IMR-90 (cell line): Measurements from ENCODE around the gene MICAL3. TPM values are rescaled to one million over a fixed set of nuclear protein-coding genes. Genes with fewer than 3 reads are reported as not detected.

Experiments
- ATAC-seq: fragments of 200-7000 bp; cut with Tn5 transposase; 2 replicates; pipeline ENCODE4 v1.9.1; 2020; ENCODE audit warnings: low read depth, mild to moderate bottlenecking, moderate library complexity
- BruUV-seq: library from RNA; stranded (reverse); fragments of 400-500 nt; replicated peaks from 2 replicates; lab custom pipeline; 2021; lab: Mats Ljungman, UMichigan
- CTCF ChIA-PET: fragments of 300-600 bp; formaldehyde crosslinking; extraction: SDS; loops from one replicate; lab custom pipeline; 2021; ENCODE audit warnings: antibody characterized with exemption; lab: Yijun Ruan, JAX
- POLR2A ChIA-PET: fragments of 300-600 bp; sonication (Branson Sonifier 250); formaldehyde crosslinking; loops from one replicate; lab custom pipeline; 2022; ENCODE audit warnings: antibody characterized with exemption; ENCODE audit not compliant: unreplicated experiment; lab: Charles Lee
- DNase-seq: peaks from one replicate; pipeline ENCODE4 v3.0.0; 2013
- H2AFZ ChIP-seq: replicated peaks from 2 replicates; pipeline ENCODE3; 2013; ENCODE audit warnings: low read length, mild to moderate bottlenecking; ENCODE audit not compliant: poor library complexity
- H2AK5ac ChIP-seq: 2 replicates; pipeline ENCODE4 v1.6.1; 2013; ENCODE audit warnings: low read depth, low read length, inconsistent platforms
- H2AK9ac ChIP-seq: replicated peaks from 2 replicates; pipeline ENCODE3; 2013; ENCODE audit warnings: mild to moderate bottlenecking, low read depth, low read length, moderate library complexity; ENCODE audit not compliant: poor library complexity
- H2BK120ac ChIP-seq: 2 replicates; pipeline ENCODE4 v1.6.1; 2013; ENCODE audit warnings: low read depth, low read length, inconsistent platforms
- H2BK15ac ChIP-seq: 3 replicates; pipeline ENCODE4 v1.6.1; 2013; ENCODE audit warnings: low read depth, low read length, inconsistent platforms
- H2BK20ac ChIP-seq: 2 replicates; pipeline ENCODE4 v1.6.1; 2013; ENCODE audit warnings: low read depth, mild to moderate bottlenecking, inconsistent platforms, low read length, moderate library complexity
- H2BK5ac ChIP-seq: 2 replicates; pipeline ENCODE4 v1.6.1; 2013; ENCODE audit warnings: mild to moderate bottlenecking, low read depth, low read length, inconsistent platforms; ENCODE audit not compliant: poor library complexity, severe bottlenecking
- H3K14ac ChIP-seq: replicated peaks from 2 replicates; pipeline ENCODE4 v1.6.1; 2013; ENCODE audit warnings: low read depth, low read length, inconsistent platforms
- H3K18ac ChIP-seq: 2 replicates; pipeline ENCODE4 v1.6.1; 2013; ENCODE audit warnings: low read depth, low read length, control low read depth
- H3K23ac ChIP-seq: 2 replicates; pipeline ENCODE4 v1.6.1; 2013; ENCODE audit warnings: low read depth, low read length, inconsistent platforms
- H3K27ac ChIP-seq: 2 replicates; pipeline ENCODE4 v1.5.1; 2013; ENCODE audit warnings: mild to moderate bottlenecking, control low read depth, low read length; ENCODE audit not compliant: insufficient read depth
- H3K27me3 ChIP-seq: 2 replicates; pipeline ENCODE4 v1.6.1; 2013; ENCODE audit warnings: low read length; ENCODE audit not compliant: control insufficient read depth, insufficient read depth
- H3K36me3 ChIP-seq: 2 replicates; pipeline ENCODE4 v1.6.1; 2013; ENCODE audit warnings: low read length, mixed read lengths; ENCODE audit not compliant: control insufficient read depth, insufficient read depth
- H3K4ac ChIP-seq: 2 replicates; pipeline ENCODE4 v1.6.1; 2013; ENCODE audit warnings: low read depth, low read length, inconsistent platforms
- H3K4me1 ChIP-seq: 2 replicates; pipeline ENCODE4 v1.6.1; 2013; ENCODE audit warnings: low read length, mixed read lengths; ENCODE audit not compliant: control insufficient read depth, insufficient read depth
- H3K4me2 ChIP-seq: 2 replicates; pipeline ENCODE4 v1.6.1; 2013; ENCODE audit warnings: low read depth, mild to moderate bottlenecking, control low read depth, low read length, moderate library complexity
- H3K4me3 ChIP-seq: 2 replicates; pipeline ENCODE4 v1.5.1; 2013; ENCODE audit warnings: low read depth, mild to moderate bottlenecking, control low read depth, low read length, moderate library complexity; ENCODE audit not compliant: insufficient read depth
- H3K56ac ChIP-seq: 2 replicates; pipeline ENCODE4 v1.6.1; 2013; ENCODE audit warnings: low read length, inconsistent platforms; ENCODE audit not compliant: insufficient read depth; ENCODE audit errors: extremely low read depth
- H3K79me1 ChIP-seq, 2 experiments: 2 replicates each; pipeline ENCODE4 v1.6.1; 2013; ENCODE audit warnings: low read length in 2 of 2, inconsistent platforms in 1 of 2, low read depth in 1 of 2
- H3K9ac ChIP-seq: 2 replicates; pipeline ENCODE4 v1.6.1; 2013; ENCODE audit warnings: low read depth, low read length, control low read depth
- H3K9me1 ChIP-seq: 2 replicates; pipeline ENCODE4 v1.6.1; 2013; ENCODE audit warnings: low read length, inconsistent platforms; ENCODE audit not compliant: insufficient read depth
- H3K9me3 ChIP-seq: 2 replicates; pipeline ENCODE4 v1.6.1; 2013; ENCODE audit warnings: low read length; ENCODE audit not compliant: control insufficient read depth, insufficient read depth
- H4K20me1 ChIP-seq: 2 replicates; pipeline ENCODE4 v1.6.1; 2013; ENCODE audit warnings: low read length, inconsistent platforms; ENCODE audit not compliant: insufficient read depth
- H4K5ac ChIP-seq: 2 replicates; pipeline ENCODE4 v1.6.1; 2013; ENCODE audit warnings: mild to moderate bottlenecking, low read depth, low read length, control low read depth
- H4K8ac ChIP-seq, 2 experiments: 2 replicates each; pipeline ENCODE4 v1.6.1; 2013; ENCODE audit warnings: low read depth in 2 of 2, low read length in 2 of 2, control low read depth in 1 of 2, inconsistent platforms in 1 of 2
- H4K91ac ChIP-seq: 2 replicates; pipeline ENCODE4 v1.6.1; 2013; ENCODE audit warnings: low read depth, low read length, inconsistent platforms; ENCODE audit not compliant: insufficient read depth
- BHLHE40 ChIP-seq: fragments of 150-350 bp; IDR thresholded peaks from 2 replicates; pipeline ENCODE4 v1.6.1; 2016; ENCODE audit warnings: mild to moderate bottlenecking, low read depth, low read length
- CHD1 ChIP-seq: IDR thresholded peaks from 2 replicates; pipeline ENCODE4 v1.6.1; 2012; ENCODE audit warnings: low read depth, low read length, improper control_type of control experiment
- CTCF ChIP-seq: conservative IDR thresholded peaks from 2 replicates; pipeline ENCODE4 v1.5.1; 2012; ENCODE audit warnings: mild to moderate bottlenecking, low read depth, low read length, improper control_type of control experiment
- ELK1 ChIP-seq: fragments of 150-350 bp; IDR thresholded peaks from 2 replicates; pipeline ENCODE4 v1.6.1; 2016; ENCODE audit warnings: low read depth, mild to moderate bottlenecking, low read length, moderate library complexity, borderline replicate concordance
- FOS ChIP-seq: fragments of 150-350 bp; IDR thresholded peaks from 2 replicates; pipeline ENCODE4 v1.6.1; 2016; ENCODE audit warnings: low read depth, low read length
- MAFK ChIP-seq: IDR thresholded peaks from 2 replicates; pipeline ENCODE4 v1.6.1; 2012; ENCODE audit warnings: low read depth, low read length, improper control_type of control experiment
- MAZ ChIP-seq: IDR thresholded peaks from 2 replicates; pipeline ENCODE4 v1.6.1; 2012; ENCODE audit warnings: low read depth, mild to moderate bottlenecking, low read length, improper control_type of control experiment, moderate library complexity, borderline replicate concordance
- MXI1 ChIP-seq: IDR thresholded peaks from 2 replicates; pipeline ENCODE4 v1.6.1; 2012; ENCODE audit warnings: low read depth, mild to moderate bottlenecking, low read length, moderate library complexity, borderline replicate concordance
- NFE2L2 ChIP-seq: fragments of 150-350 bp; IDR thresholded peaks from 2 replicates; pipeline ENCODE4 v1.6.1; 2016; ENCODE audit warnings: low read depth, mild to moderate bottlenecking, low read length
- POLR2A ChIP-seq: IDR thresholded peaks from 2 replicates; pipeline ENCODE4 v1.6.1; 2012; ENCODE audit warnings: mild to moderate bottlenecking, low read depth, low read length
- RAD21 ChIP-seq: IDR thresholded peaks from 2 replicates; pipeline ENCODE4 v1.6.1; 2012; ENCODE audit warnings: low read length, improper control_type of control experiment
- RCOR1 ChIP-seq: IDR thresholded peaks from 2 replicates; pipeline ENCODE4 v1.6.1; 2012; ENCODE audit warnings: mild to moderate bottlenecking, low read length, improper control_type of control experiment; ENCODE audit not compliant: insufficient replicate concordance
- RFX5 ChIP-seq: IDR thresholded peaks from 2 replicates; pipeline ENCODE4 v1.8.0; 2012; ENCODE audit warnings: low read depth, mild to moderate bottlenecking, low read length, moderate library complexity
- SMC3 ChIP-seq: fragments of 150-350 bp; IDR thresholded peaks from 2 replicates; pipeline ENCODE4 v1.6.1; 2016; ENCODE audit warnings: low read depth, mild to moderate bottlenecking, antibody characterized with exemption, low read length, moderate library complexity
- USF2 ChIP-seq: fragments of 150-350 bp; IDR thresholded peaks from 2 replicates; pipeline ENCODE4 v1.6.1; 2017; ENCODE audit warnings: mild to moderate bottlenecking, antibody characterized with exemption, low read length, low read depth
- WGBS, 2 experiments: methylation state at CpG; one replicate each; pipeline versions ENCODE4 v1.1.5 to v1.1.7; 2013; ENCODE audit warnings: missing lambda C conversion rate in 2 of 2; ENCODE audit not compliant: insufficient read length in 1 of 2; ENCODE audit errors: extremely low coverage in 2 of 2; 5-methylcytosine and 5-hydroxymethylcytosine counted together
- dilution Hi-C: fragments of 300-500 bp; cut with HindIII; formaldehyde crosslinking; loops from one replicate; pipeline ENCODE4 v1.14.3; 2018; ENCODE audit warnings: low sequenced_read_pairs; ENCODE audit not compliant: unreplicated experiment
- in situ Hi-C: fragments of 300-500 bp; cut with MboI; formaldehyde crosslinking; loops from 3 replicates; pipeline ENCODE4 v1.14.3; 2019; ENCODE audit warnings: low sequenced_read_pairs, inconsistent platforms, mixed read lengths
- intact Hi-C: fragments of 100-400 bp; cut with micrococcal nuclease; formaldehyde crosslinking; loops from 2 replicates; pipeline ENCODE4 v1.10.0; 2022
- polyA plus RNA-seq, 3 experiments: library from polyadenylated mRNA; depleted of rRNA; stranded (reverse); fragments of >200 nt; gene quantifications; 2 replicates each; pipeline ENCODE4 v1.2.3, GENCODE V29; 2012; ENCODE audit warnings: low replicate concordance in 1 of 3
- total RNA-seq: library from RNA; depleted of rRNA; stranded (reverse); fragments of >200 nt; gene quantifications from 2 replicates; pipeline ENCODE4 v1.2.3, GENCODE V29; 2012

MICAL3 gene
- total and polyA plus RNA-seq, 2 of the 4 experiments (the other 2 are of a cell fraction): 17.6 to 26.8 TPM

- no TSS peak for BruUV-seq
- CTCF ChIA-PET: no interaction called here
- Histone ChIP-seq H3K4me2 (no peak overlapping the region), H3K9ac (no peak overlapping the region), H4K5ac (no peak overlapping the region), H3K79me1 (peaks cover 53 to 88% of the 10 kb centered on the region in 2 experiments), H3K9me3 (no peaks in the 10 kb centered on the region), H3K36me3 (peaks cover 2% of the 10 kb centered on the region), H3K4me3 (no peak overlapping the region), H2AFZ (no peak overlapping the region), H3K18ac (no peak overlapping the region), H2BK20ac (no peak overlapping the region), H3K4me1 (peaks cover 21% of the 10 kb centered on the region), H3K56ac (no peak overlapping the region), H2AK9ac (no peak overlapping the region), H2AK5ac (peak overlapping the region; percentile 78; the same call in 1 of the 2 replicates), H4K8ac (peak overlapping the region in 1 of 2 experiments; percentile 19; a peak in 1 of 4 replicates), H2BK120ac (no peak overlapping the region), H2BK15ac (no peak overlapping the region; the same call in 2 of the 3 replicates), H3K23ac (no peak overlapping the region), H4K91ac (peak overlapping the region; percentile 31), H3K14ac (no peak overlapping the region), H3K9me1 (peaks cover 33% of the 10 kb centered on the region), H2BK5ac (no peak overlapping the region), H3K27ac (no peak overlapping the region), H3K27me3 (no peaks in the 10 kb centered on the region), H3K4ac (no peak overlapping the region), H4K20me1 (peaks cover 16% of the 10 kb centered on the region)
- POLR2A ChIA-PET: no interaction called here
- no peak for ATAC-seq
- no peak for DNase-seq
- TF ChIP-seq RFX5: no peak
- no peak for TF ChIP-seq MAFK
- TF ChIP-seq RAD21: no peak
- TF ChIP-seq NFE2L2: no peak
- no peak for TF ChIP-seq POLR2A
- TF ChIP-seq SMC3: no peak
- TF ChIP-seq CHD1: no peak
- TF ChIP-seq BHLHE40: no peak
- no peak for TF ChIP-seq USF2
- no peak for TF ChIP-seq MAZ
- no peak for TF ChIP-seq FOS
- no peak for TF ChIP-seq RCOR1
- no peak for TF ChIP-seq MXI1
- TF ChIP-seq CTCF: no peak
- TF ChIP-seq ELK1: no peak
- intact Hi-C loops (no loop called here), dilution Hi-C loops (no loop called here), in situ Hi-C loops (no loop called here)
- WGBS, 2 experiments: no CpG with 5 or more reads among the region's 8 CpGs
Observed at GRCh38 chr22:17963015-17963414, 61.3 kb downstream of the MICAL3 start.
